SK-N-SH treated with all-trans-retinoic acid at 6 μM for 48 hours (cell line): ENCODE results near the gene SYDE1.

Experiments
- ARNTL ChIP-seq: fragments of 450-650 bp; formaldehyde crosslinking; IDR thresholded peaks from 2 replicates; pipeline ENCODE4 v1.5.0; 2020; ENCODE audit warnings: low read depth, mild to moderate bottlenecking, moderate library complexity, borderline replicate concordance
- PPARA ChIP-seq: fragments of 250-450 bp; sonication (Bioruptor Pico); IDR thresholded peaks from 2 replicates; pipeline ENCODE4 v1.5.0; 2020; ENCODE audit warnings: mild to moderate bottlenecking, borderline replicate concordance
- ZC3H10 ChIP-seq: fragments of 250-450 bp; sonication (Bioruptor Pico); IDR thresholded peaks from 2 replicates; pipeline ENCODE4 v1.5.1; 2021; ENCODE audit warnings: mild to moderate bottlenecking, moderate library complexity
- ZNF8 ChIP-seq: fragments of 450-650 bp; formaldehyde crosslinking; IDR thresholded peaks from 2 replicates; pipeline ENCODE4 v1.5.0; 2020; ENCODE audit warnings: mild to moderate bottlenecking, moderate library complexity
- TF ChIP-seq, protein P1 (sequence below): fragments of 250-450 bp; sonication (Bioruptor Pico); IDR thresholded peaks from 2 replicates; pipeline ENCODE4 v1.5.0; 2020; ENCODE audit warnings: mild to moderate bottlenecking, moderate library complexity

GRCh38 chr19:15104003-15104402, 3.2 kb upstream of the SYDE1 start:
- TF ChIP-seq ZC3H10 (CRISPR knock-in tag) (no peak), ZNF8 (no peak), ARNTL (CRISPR knock-in tag) (no peak), PPARA (no peak)
- TF ChIP-seq, protein P1, sequence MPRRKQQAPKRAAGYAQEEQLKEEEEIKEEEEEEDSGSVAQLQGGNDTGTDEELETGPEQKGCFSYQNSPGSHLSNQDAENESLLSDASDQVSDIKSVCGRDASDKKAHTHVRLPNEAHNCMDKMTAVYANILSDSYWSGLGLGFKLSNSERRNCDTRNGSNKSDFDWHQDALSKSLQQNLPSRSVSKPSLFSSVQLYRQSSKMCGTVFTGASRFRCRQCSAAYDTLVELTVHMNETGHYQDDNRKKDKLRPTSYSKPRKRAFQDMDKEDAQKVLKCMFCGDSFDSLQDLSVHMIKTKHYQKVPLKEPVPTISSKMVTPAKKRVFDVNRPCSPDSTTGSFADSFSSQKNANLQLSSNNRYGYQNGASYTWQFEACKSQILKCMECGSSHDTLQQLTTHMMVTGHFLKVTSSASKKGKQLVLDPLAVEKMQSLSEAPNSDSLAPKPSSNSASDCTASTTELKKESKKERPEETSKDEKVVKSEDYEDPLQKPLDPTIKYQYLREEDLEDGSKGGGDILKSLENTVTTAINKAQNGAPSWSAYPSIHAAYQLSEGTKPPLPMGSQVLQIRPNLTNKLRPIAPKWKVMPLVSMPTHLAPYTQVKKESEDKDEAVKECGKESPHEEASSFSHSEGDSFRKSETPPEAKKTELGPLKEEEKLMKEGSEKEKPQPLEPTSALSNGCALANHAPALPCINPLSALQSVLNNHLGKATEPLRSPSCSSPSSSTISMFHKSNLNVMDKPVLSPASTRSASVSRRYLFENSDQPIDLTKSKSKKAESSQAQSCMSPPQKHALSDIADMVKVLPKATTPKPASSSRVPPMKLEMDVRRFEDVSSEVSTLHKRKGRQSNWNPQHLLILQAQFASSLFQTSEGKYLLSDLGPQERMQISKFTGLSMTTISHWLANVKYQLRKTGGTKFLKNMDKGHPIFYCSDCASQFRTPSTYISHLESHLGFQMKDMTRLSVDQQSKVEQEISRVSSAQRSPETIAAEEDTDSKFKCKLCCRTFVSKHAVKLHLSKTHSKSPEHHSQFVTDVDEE (CRISPR knock-in tag), result no peak
